Activated T-helper 1 cell treated with anti-CD3 and anti-CD28 coated beads, Interleukin-2, amount 50 U/mL, for 16 hours (primary cell): Measurements from ENCODE around the gene TAX1BP1.

Source experiments
- DNase-seq, 2 donors: peaks; one replicate each; pipeline ENCODE4 v3.0.0-alpha.2; 2020; ENCODE audit warnings: low read depth in 1 of 2, low spot score in 1 of 2

Gene TAX1BP1

GRCh38 chr7:27739909-27740448 is at the start of gene TAX1BP1:
Gene TAX1BP1, plus strand, starts transcription at chr7:27740162. Its CDS starts 8,363 bp downstream, at chr7:27748525.
- peak; percentile 89 to 95 for DNase-seq

GRCh38 chr7:27690649-27691048 is 49.3 kb upstream of the TAX1BP1 start:
- no peak for DNase-seq

- no peak for DNase-seq
Measured at GRCh38 chr7:27693794-27694193, 46.2 kb upstream of the TAX1BP1 start.

GRCh38 chr7:27695096-27695495 is 44.9 kb upstream of the TAX1BP1 start:
- DNase-seq = no peak

- no peak for DNase-seq
Measured at GRCh38 chr7:27697861-27698430, 42.0 kb upstream of the TAX1BP1 start.

DNA sequence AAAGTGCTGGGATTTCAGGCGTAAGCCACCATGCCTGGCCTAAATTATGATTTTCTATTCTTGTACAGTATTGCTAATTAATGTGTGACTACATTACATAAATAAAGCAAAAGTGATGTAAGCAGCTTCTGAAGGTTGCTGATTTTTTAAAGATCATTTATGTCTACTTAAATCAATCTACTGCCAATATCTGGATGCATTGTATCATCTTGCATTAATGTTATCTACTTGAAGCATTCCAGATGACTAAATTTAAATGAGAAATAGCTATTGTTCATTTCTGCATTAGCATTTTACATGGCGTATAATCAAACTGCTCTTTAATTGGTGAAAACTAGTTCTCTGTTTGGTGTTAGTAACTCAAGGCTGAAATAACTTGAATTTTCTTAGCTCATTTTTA is 40.2 kb upstream of the TAX1BP1 start:
- no peak for DNase-seq

- no peak for DNase-seq
Measured at GRCh38 chr7:27700501-27700900, 39.5 kb upstream of the TAX1BP1 start.

GRCh38 chr7:27703181-27703580 is 36.8 kb upstream of the TAX1BP1 start:
- DNase-seq = no peak

DNA sequence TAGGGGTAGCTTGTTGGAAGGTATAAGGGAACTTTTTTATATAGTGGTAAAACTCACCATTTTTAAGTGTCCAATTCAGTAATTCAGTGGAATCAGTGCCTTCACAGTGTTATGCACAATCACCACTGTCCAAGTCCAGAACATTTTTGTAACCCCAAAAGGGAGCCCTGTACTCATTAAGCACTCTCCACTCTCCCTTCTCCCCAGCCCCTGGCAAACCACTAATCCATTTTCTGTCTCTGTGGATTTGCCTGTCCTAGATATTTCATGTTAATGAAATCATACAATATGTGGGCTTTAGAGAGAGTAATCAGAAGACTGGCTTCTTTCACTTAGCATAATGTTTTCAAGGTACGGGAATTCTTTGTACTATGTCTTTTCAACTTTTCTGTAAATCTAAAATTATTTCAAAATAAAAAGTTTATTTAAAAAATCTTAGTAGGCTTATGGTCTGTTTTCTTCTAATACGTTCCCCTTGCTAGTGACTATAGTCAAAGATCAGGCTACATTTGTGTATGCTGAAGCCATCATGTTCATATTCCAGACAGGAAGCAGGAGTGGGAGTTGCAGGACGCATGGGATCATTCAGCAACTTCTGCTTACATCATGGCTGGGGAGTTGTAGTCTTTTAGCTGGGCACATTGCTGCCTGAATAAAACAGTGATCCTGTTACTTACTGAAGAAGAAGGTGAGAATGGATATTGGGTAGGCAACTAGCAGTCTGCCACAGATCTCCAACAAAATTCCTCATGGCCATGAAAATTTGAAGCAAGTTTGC is 35.4 kb upstream of the TAX1BP1 start:
- no peak for DNase-seq

DNA sequence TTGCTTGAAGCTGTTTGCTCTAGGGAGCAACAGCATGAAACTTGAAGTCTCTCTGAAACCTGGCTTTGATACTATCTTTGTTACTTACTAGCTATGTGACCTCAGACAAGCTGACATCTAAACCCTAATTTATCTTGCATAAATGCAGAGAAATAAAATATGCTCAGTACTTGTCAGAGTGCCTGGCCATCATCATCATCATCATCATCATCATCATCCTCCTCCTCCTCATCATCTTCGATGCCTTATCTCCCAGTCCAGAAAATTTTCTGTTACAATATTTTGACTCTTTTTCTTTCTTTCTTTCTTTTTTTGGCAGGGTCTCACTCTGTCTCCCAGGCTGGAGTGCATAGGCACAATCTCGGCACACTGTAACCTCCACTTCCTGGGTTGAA is 34.8 kb upstream of the TAX1BP1 start:
- no peak for DNase-seq

GRCh38 chr7:27708485-27708884 is 31.5 kb upstream of the TAX1BP1 start:
- no peak for DNase-seq

DNA sequence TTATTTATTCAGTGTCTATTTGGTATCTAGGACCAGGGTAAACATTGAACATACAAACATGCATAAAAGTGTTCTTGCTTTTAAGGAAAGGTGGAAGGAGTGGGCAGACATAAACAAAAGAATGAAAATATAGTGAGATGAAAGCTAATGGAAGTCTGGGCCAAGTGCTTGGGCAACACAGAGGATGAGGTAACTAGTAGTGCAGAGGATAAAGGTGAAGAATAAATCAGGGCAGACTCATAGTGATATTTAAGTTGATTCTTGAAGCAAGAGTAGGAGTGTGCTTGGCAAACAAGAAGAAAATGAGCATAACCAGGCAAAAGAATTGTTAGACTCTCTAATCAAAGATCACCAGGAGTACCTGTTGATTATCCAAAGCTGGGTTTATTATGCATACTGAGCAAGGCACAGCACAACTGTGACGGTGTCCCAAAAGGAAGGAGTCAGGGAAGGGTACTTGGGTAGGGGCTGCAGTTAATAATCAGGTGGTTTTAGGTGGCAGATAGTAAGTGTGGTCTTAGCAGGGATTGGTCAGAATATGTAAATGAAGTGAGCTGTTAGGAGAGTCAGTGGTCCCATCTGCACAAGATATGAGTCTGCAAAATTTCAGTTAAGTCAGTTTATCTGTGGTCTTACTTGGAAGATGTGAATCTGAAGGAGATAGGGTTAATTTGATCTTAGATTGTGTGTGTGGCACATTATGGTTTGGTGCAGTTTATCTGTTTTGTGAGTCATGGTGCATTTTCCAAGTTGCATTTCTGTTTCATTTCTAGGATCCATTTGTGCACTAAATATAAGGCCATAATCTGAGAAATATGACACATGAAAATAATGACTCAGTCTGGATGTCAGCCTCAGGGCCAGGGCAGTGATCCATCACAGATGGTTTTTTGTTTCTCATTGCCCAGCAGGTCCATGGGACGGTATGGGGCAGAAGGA is 30.6 kb upstream of the TAX1BP1 start:
- no peak for DNase-seq

DNA sequence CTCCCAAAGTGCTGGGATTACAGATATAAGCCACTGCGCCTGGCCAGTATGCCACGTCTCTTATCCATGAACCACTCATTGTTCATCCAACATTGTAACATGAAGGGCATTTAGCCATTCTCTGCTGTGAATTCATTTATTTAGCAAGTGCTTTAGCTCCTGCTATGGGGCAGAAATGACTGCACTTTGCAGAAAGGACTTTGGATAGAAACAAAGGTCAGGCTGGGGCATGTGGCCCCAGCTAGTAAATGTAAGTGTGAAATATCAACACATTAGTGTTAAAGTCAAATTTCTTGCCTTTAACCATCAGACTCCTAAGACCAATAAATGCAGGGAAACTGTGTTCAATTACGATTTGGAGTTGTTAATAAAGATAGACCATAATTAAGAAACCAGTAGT is 27.7 kb upstream of the TAX1BP1 start:
- DNase-seq = no peak

GRCh38 chr7:27714831-27715444 is 25.0 kb upstream of the TAX1BP1 start:
- no peak for DNase-seq

GRCh38 chr7:27723085-27723484 is 16.9 kb upstream of the TAX1BP1 start:
- DNase-seq = no peak

DNA sequence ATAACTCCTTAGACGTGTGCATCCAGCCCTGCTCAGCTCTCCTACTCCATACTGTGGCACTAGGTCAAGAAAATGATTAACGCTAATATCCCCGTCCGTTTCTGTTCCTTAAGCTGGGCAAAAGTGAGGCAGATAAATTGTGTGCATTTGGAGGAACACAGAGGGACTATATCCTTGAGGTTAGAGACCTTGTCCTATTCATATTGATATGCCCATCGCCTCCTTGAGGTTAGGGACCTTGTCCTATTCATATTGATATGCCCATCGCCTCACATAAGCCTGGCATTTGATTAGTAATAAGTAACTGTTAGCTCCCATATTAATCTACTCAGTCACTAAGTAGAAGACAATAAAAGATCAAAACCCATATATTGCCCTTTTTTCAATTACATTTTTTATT is 12.9 kb upstream of the TAX1BP1 start:
- DNase-seq = no peak

DNA sequence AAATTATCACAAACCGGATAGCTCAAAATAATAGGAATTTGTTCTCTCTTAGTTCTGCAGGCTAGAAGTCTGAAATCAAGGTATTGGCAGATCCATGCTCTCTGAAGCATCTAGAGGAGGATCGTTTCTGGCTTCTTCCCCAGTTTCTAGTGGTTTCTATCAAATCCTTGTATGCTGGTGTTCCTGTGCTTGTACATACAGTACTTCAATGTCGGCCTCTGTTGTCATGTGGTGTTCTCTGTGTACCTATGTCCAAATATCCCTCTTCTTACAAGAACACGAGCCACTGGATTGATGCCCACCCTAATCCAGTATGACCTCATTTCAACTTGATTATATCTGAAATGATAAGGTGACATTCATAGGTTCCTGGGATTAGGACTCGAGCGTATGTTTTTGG is 9.8 kb upstream of the TAX1BP1 start:
- no peak for DNase-seq

DNA sequence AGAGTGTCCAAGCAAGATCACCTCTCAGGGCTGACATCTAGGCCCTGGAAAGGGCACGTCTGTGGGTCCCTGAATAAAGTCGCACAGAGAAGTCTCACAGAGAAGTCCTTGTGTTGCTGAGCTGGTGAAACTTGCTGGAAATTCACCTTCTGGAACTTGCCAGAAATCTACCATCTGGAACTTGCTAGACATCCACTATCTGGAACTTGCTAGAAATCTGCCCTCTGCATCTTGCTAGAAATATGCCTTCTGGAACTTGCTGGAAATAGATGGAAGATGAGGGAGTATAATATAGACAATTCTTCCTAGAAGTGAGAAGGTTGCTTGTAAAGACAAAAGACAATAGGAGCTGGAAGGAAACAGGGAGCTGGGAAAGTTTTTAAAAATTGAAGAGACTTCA is 5.4 kb upstream of the TAX1BP1 start:
- no peak for DNase-seq

GRCh38 chr7:27735165-27735564 is 4.8 kb upstream of the TAX1BP1 start:
- DNase-seq = no peak

DNA sequence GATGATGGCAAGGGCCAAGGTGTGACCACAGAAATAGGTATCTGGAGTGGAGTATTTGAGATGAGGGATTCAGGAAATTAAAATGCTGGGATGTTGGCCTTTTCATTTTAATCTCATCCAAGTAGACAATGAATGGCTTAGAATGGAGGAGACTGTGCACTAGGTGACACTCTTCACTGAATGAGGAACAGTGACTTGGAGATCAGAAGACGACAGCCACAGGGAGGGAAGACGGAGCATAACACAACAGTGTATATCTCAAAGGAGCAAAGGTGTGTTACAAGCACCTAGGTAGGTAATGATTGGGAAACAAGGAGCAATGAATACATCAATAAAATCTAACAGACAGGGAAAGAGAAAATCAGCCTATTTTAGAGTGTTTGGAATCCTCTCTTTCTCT is 4.1 kb upstream of the TAX1BP1 start:
- DNase-seq = no peak

DNA sequence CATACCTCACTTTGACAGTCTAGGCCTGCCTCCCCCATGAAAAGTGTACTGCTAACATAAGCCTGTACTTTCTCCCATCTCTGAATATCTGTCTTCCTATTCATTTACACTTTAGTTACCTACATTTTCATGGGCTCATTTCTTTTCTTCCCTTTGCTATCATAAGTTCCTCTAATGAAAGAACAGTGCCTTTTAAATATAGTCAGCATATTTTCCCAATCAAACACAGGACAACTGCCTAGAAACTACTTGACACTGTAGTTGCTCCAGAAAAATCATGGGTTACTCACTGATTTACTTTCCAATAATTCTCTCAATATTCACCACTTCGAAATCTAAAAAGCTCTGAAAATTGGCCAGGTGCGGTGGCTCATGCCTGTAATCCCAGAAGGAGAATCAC is 2.8 kb upstream of the TAX1BP1 start:
- DNase-seq = no peak
